GM11168 (cell line): Measurements from ENCODE around the gene PLGRKT.
"Not testable (repeated sequence)": the region's sequence is repeated elsewhere in the genome, so short reads cannot be mapped to it uniquely, and the experiment has no call there.

Experiments
- in situ Hi-C: fragments of 300-500 bp; cut with MboI; formaldehyde crosslinking; loops from one replicate; pipeline ENCODE4 v1.12.0; 2022; ENCODE audit warnings: low sequenced_read_pairs; ENCODE audit not compliant: unreplicated experiment

The PLGRKT gene

GRCh38 chr9:5393976-5394375 lies 43.7 kb downstream of the PLGRKT start:
- in situ Hi-C loops: not testable (repeated sequence)

- in situ Hi-C loops: no loop called here
Measured at GRCh38 chr9:5393497-5393896, 44.2 kb downstream of the PLGRKT start.

GRCh38 chr9:5392285-5392684 lies 45.4 kb downstream of the PLGRKT start:
- in situ Hi-C loops: no loop called here

GRCh38 chr9:5389109-5389732 lies 48.5 kb downstream of the PLGRKT start:
- in situ Hi-C loops: no loop called here

GRCh38 chr9:5388026-5388819 lies 49.5 kb downstream of the PLGRKT start:
- in situ Hi-C loops: no loop called here

GRCh38 chr9:5384436-5384835 lies 53.3 kb downstream of the PLGRKT start:
- in situ Hi-C loops: no loop called here

GRCh38 chr9:5382479-5382878 lies 55.2 kb downstream of the PLGRKT start:
- in situ Hi-C loops: no loop called here

GRCh38 chr9:5375790-5376477 lies 61.8 kb downstream of the PLGRKT start:
- in situ Hi-C loops: no loop called here

- in situ Hi-C loops: no loop called here
Measured at GRCh38 chr9:5375091-5375490, 62.6 kb downstream of the PLGRKT start.

- in situ Hi-C loops: no loop called here
Measured at GRCh38 chr9:5364294-5365024, 73.3 kb downstream of the PLGRKT start.

GRCh38 chr9:5361326-5362010 lies 76.3 kb downstream of the PLGRKT start:
- in situ Hi-C loops: no loop called here

GRCh38 chr9:5360341-5360740 lies 77.4 kb downstream of the PLGRKT start:
- in situ Hi-C loops: no loop called here

- in situ Hi-C loops: no loop called here
Measured at GRCh38 chr9:5357431-5358105, 80.2 kb downstream of the PLGRKT start.

GRCh38 chr9:5355817-5356216 lies 81.9 kb downstream of the PLGRKT start:
- in situ Hi-C loops: no loop called here

GRCh38 chr9:5355226-5355625 lies 82.5 kb downstream of the PLGRKT start:
- in situ Hi-C loops: no loop called here

GRCh38 chr9:5354184-5354583 lies 83.5 kb downstream of the PLGRKT start:
- in situ Hi-C loops: no loop called here

- in situ Hi-C loops: no loop called here
Measured at GRCh38 chr9:5352637-5353248, 85.0 kb downstream of the PLGRKT start.

- in situ Hi-C loops: loop anchor here (5.0 kb wide), 1 partner anchor 37 kb away; the partner anchor contains the start of gene RLN2
Measured at GRCh38 chr9:5338992-5339981, 98.4 kb downstream of the PLGRKT start, which contains the start of gene RLN1. RLN1 (minus strand) TSS chr9:5339876; CDS start chr9:5339746, 130 bp downstream.
